Calu3 (cell line): ENCODE data around the gene KRTAP19-7. TPM values are rescaled to one million over a fixed set of nuclear protein-coding genes. Genes with fewer than 3 reads are reported as not detected.

Source experiments
- Bru-seq: library from RNA; stranded (reverse); fragments of 400-500 nt; gene quantifications from one replicate; lab custom pipeline; 2021; lab: Mats Ljungman, UMichigan
- BruChase-seq, 2 experiments: library from RNA; stranded (reverse); fragments of 400-500 nt; gene quantifications; one replicate each; lab custom pipeline; 2021; lab: Mats Ljungman, UMichigan
- BruUV-seq: library from RNA; stranded (reverse); fragments of 400-500 nt; replicated peaks from 2 replicates; lab custom pipeline; 2021; lab: Mats Ljungman, UMichigan
- CTCF ChIA-PET: fragments of 300-600 bp; sonication (Branson Sonifier 250); formaldehyde crosslinking; loops from one replicate; lab custom pipeline; 2022; ENCODE audit warnings: antibody characterized with exemption; lab: Charles Lee
- DNase-seq: peaks from one replicate; pipeline ENCODE4 v3.0.0; 2022
- H3K27ac Mint-ChIP-seq: one replicate; pipeline ENCODE4 v1.8.0; 2022; ENCODE audit warnings: mixed read lengths; ENCODE audit not compliant: unreplicated experiment
- H3K27me3 Mint-ChIP-seq: one replicate; pipeline ENCODE4 v1.8.0; 2022; ENCODE audit warnings: mixed read lengths; ENCODE audit not compliant: unreplicated experiment
- H3K36me3 Mint-ChIP-seq: one replicate; pipeline ENCODE4 v1.8.0; 2022; ENCODE audit warnings: mild to moderate bottlenecking, moderate library complexity, mixed read lengths; ENCODE audit not compliant: insufficient read depth, unreplicated experiment
- H3K4me1 Mint-ChIP-seq: one replicate; pipeline ENCODE4 v1.8.0; 2022; ENCODE audit warnings: mild to moderate bottlenecking, low read depth, mixed read lengths; ENCODE audit not compliant: unreplicated experiment
- H3K4me3 Mint-ChIP-seq: one replicate; pipeline ENCODE4 v1.8.0; 2022; ENCODE audit warnings: mild to moderate bottlenecking, low read depth, moderate library complexity, mixed read lengths; ENCODE audit not compliant: unreplicated experiment
- H3K9me3 Mint-ChIP-seq: one replicate; pipeline ENCODE4 v1.8.0; 2022; ENCODE audit warnings: low read depth, mixed read lengths; ENCODE audit not compliant: unreplicated experiment
- intact Hi-C: fragments of 100-400 bp; cut with micrococcal nuclease; formaldehyde crosslinking; loops from one replicate; pipeline ENCODE4 v1.10.0; 2022; ENCODE audit not compliant: unreplicated experiment
- long read RNA-seq: library from polyadenylated mRNA; stranded (forward); transcript quantifications from one replicate; pipeline ENCODE4 v2.0.0, GENCODE V29; 2022
- total RNA-seq: library from RNA; stranded (reverse); gene quantifications from 2 replicates; pipeline ENCODE4 v1.2.3, GENCODE V29; 2022
- TF ChIP-seq, protein P1 (sequence below): fragments of 200-600 bp; IDR thresholded peaks from one replicate; pipeline ENCODE4 v1.8.0; 2022; ENCODE audit warnings: antibody characterized with exemption; ENCODE audit not compliant: unreplicated experiment

The KRTAP19-7 gene, protein sequence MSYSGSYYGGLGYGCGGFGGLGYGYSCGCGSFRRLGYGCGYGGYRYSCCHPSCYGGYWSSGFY
- total RNA-seq (not detected in 2 replicates), Bru-seq, nascent RNA (not detected), BruChase-seq, experiment 1, labeled RNA remaining after a 6-hour chase (not detected), BruChase-seq, experiment 2, labeled RNA remaining after a 2-hour chase (not detected)
- long read RNA-seq: 0 reads

DNA sequence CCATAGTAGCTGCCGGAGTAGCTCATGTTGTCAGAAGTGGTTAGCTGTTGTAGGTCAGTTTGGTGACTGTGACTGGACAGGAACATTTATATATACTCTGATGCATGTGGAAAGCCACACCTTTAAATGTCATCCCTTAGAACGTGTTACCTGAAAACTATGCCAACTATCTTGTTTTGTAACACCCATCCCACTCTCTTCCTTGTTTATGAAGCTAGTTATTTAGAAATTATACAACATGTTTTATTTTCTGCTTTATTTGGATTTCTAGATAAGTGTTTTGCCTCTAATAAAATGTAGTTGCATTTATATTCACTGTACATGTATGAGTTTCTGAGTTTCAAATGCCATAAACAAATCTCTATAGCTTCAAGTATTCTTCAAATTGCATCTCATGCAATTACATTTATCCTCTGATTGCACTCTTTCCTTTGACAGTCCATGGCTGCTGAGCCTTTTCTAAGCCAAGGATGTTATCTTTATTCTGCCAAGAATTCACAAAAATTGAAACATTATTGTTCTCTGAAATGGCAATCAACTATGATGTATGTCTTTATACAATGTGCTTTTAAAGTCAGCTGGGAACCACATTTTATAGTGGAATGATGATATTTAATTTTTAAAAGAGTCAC lies at the start of gene KRTAP19-7:
TSS of gene KRTAP19-7 (minus strand) at position 51 of the 632 bp plus-strand sequence. CDS start at position 26, 25 bp downstream.
- intact Hi-C loops: no loop called here
- CTCF ChIA-PET: no interaction called here
- no peak within 1 kb of the TSS for H3K4me3 Mint-ChIP-seq
- H3K4me1 Mint-ChIP-seq: no peaks in the 10 kb centered on the region
- no peak within 1 kb of the TSS for H3K27ac Mint-ChIP-seq
- H3K27me3 Mint-ChIP-seq: no peaks in the 10 kb centered on the region
- no peaks in the 10 kb centered on the region for H3K36me3 Mint-ChIP-seq
- H3K9me3 Mint-ChIP-seq: peaks cover 6% of the 10 kb centered on the region
- no TSS peak for BruUV-seq
- TF ChIP-seq, protein P1, sequence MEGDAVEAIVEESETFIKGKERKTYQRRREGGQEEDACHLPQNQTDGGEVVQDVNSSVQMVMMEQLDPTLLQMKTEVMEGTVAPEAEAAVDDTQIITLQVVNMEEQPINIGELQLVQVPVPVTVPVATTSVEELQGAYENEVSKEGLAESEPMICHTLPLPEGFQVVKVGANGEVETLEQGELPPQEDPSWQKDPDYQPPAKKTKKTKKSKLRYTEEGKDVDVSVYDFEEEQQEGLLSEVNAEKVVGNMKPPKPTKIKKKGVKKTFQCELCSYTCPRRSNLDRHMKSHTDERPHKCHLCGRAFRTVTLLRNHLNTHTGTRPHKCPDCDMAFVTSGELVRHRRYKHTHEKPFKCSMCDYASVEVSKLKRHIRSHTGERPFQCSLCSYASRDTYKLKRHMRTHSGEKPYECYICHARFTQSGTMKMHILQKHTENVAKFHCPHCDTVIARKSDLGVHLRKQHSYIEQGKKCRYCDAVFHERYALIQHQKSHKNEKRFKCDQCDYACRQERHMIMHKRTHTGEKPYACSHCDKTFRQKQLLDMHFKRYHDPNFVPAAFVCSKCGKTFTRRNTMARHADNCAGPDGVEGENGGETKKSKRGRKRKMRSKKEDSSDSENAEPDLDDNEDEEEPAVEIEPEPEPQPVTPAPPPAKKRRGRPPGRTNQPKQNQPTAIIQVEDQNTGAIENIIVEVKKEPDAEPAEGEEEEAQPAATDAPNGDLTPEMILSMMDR: no peak
- DNase-seq: no peak

DNA sequence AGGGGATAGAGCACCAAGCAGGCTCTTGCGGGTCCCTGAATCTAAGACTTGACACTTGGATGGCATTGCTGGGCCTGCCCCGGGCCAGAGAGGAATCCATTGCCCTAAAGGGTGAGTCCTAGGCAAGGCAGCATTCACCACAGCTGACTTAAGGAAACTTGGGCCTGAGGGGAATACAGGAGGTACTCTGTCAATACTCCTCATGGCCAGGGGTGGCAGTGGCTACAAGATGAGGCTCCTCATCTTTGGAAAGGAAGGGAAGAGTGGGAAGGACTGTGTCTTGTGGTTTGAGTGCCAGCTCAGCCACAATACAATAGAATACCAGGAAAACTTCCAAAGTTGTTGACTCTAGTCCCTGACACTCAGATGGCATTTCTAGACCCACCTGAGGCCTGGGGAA lies 44.9 kb upstream of the KRTAP19-7 start:
- H3K27ac Mint-ChIP-seq: no peak overlapping the region
- H3K4me1 Mint-ChIP-seq: no peaks in the 10 kb centered on the region
- intact Hi-C loops: no loop called here
- TF ChIP-seq, protein P1: no peak
- CTCF ChIA-PET: no interaction called here
- no TSS peak for BruUV-seq
- H3K4me3 Mint-ChIP-seq: no peak overlapping the region
- no peak for DNase-seq
- no peaks in the 10 kb centered on the region for H3K27me3 Mint-ChIP-seq
- peaks cover 15% of the 10 kb centered on the region for H3K9me3 Mint-ChIP-seq
- H3K36me3 Mint-ChIP-seq: no peaks in the 10 kb centered on the region

DNA sequence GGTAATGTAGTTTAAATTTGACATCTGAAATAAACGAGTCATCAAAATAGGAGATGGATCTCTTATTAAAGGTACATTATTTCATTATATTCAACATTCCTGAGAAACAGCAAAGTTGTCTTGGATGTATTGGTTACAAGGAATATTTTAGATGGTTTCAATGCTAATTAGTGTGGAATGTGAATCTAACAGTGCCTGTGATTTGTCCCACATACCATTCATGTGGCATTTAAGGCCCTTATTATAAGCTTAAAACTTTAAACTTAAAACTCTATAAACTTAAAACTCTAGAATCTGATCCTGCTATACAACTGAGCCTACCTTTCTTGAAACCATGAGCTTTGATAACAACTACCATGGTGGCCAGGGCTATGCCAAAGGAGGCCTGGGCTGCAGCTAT lies 39.7 kb upstream of the KRTAP19-7 start, which contains the start of gene KRTAP22-1:
TSS of gene KRTAP22-1 (plus strand) at position 301 of the 400 bp plus-strand sequence.
- Mint-ChIP-seq H3K27me3 (no peaks in the 10 kb centered on the region), H3K4me1 (no peaks in the 10 kb centered on the region), H3K27ac (no peak within 1 kb of the TSS), H3K9me3 (peaks cover 16% of the 10 kb centered on the region), H3K4me3 (no peak within 1 kb of the TSS), H3K36me3 (no peaks in the 10 kb centered on the region)
- no peak for DNase-seq
- no TSS peak for BruUV-seq
- intact Hi-C loops: no loop called here
- TF ChIP-seq, protein P1: no peak
- CTCF ChIA-PET: interaction anchor here (0.6 kb wide), 1 partner anchor 189 kb away, joined by 3 read pairs; no protein-coding TSS in a partner anchor

DNA sequence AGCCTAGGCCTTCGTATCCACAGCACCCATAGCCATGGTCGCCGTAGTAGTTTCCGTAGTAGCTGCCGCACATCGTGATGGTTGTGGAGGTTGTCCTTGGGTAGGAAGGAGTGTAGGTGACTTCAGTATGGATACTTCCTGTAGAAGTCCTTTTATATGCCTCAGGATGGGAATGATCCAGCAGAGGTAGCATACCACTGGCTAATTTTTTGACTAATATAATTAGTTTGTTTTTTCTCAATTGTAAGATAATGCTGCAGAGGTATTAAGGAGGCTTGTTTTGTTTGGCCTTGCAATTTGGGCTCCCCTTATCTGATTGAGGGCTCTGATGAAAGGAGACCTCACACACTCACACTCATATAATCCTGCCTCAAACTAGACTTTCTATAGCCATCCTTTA lies 37.7 kb upstream of the KRTAP19-7 start, which contains the start of gene KRTAP6-2:
TSS of gene KRTAP6-2 (minus strand) at position 101 of the 400 bp plus-strand sequence. CDS start at position 73, 28 bp downstream.
- BruUV-seq: no TSS peak
- intact Hi-C loops: no loop called here
- H3K4me3 Mint-ChIP-seq: no peak within 1 kb of the TSS
- CTCF ChIA-PET: no interaction called here
- TF ChIP-seq, protein P1: no peak
- H3K36me3 Mint-ChIP-seq: no peaks in the 10 kb centered on the region
- H3K4me1 Mint-ChIP-seq: no peaks in the 10 kb centered on the region
- no peak for DNase-seq
- peaks cover 13% of the 10 kb centered on the region for H3K9me3 Mint-ChIP-seq
- H3K27me3 Mint-ChIP-seq: no peaks in the 10 kb centered on the region
- H3K27ac Mint-ChIP-seq: no peak within 1 kb of the TSS
